Rectal smooth muscle tissue (tissue), 1 donor: ENCODE data around the gene EEFSEC.

Source experiments
- H3K27ac ChIP-seq: one replicate; pipeline ENCODE4 v1.7.0; 2013; ENCODE audit warnings: low read depth, low read length, inconsistent platforms
- H3K27me3 ChIP-seq: one replicate; pipeline ENCODE4 v1.7.0; 2013; ENCODE audit warnings: low read length; ENCODE audit not compliant: control insufficient read depth, insufficient read depth
- H3K36me3 ChIP-seq: one replicate; pipeline ENCODE4 v1.7.0; 2013; ENCODE audit warnings: low read length; ENCODE audit not compliant: control insufficient read depth, insufficient read depth
- H3K4me1 ChIP-seq: one replicate; pipeline ENCODE4 v1.7.0; 2013; ENCODE audit warnings: low read length; ENCODE audit not compliant: control insufficient read depth, insufficient read depth
- H3K4me3 ChIP-seq: one replicate; pipeline ENCODE4 v1.7.0; 2013; ENCODE audit warnings: low read length
- H3K9ac ChIP-seq: one replicate; pipeline ENCODE4 v1.7.0; 2013; ENCODE audit warnings: low read length

The EEFSEC gene

GRCh38 chr3:128309026-128309425 is 155.7 kb downstream of the EEFSEC start:
- H3K36me3 ChIP-seq = no peaks in the 10 kb centered on the region
- H3K9ac ChIP-seq = no peak overlapping the region
- H3K4me3 ChIP-seq = no peak overlapping the region
- no peaks in the 10 kb centered on the region for H3K27me3 ChIP-seq
- no peak overlapping the region for H3K27ac ChIP-seq
- H3K4me1 ChIP-seq = no peaks in the 10 kb centered on the region

- no peaks in the 10 kb centered on the region for H3K4me1 ChIP-seq
- no peaks in the 10 kb centered on the region for H3K27me3 ChIP-seq
- no peak overlapping the region for H3K27ac ChIP-seq
- H3K36me3 ChIP-seq = no peaks in the 10 kb centered on the region
- H3K4me3 ChIP-seq = no peak overlapping the region
- no peak overlapping the region for H3K9ac ChIP-seq
These were observed 157.2 kb downstream of the EEFSEC start for GRCh38 chr3:128310286-128311058.

- Histone ChIP-seq H3K36me3 (no peaks in the 10 kb centered on the region), H3K4me1 (peaks cover 2% of the 10 kb centered on the region), H3K4me3 (no peak overlapping the region), H3K27me3 (no peaks in the 10 kb centered on the region), H3K27ac (no peak overlapping the region), H3K9ac (no peak overlapping the region)
These were observed 158.2 kb downstream of the EEFSEC start for GRCh38 chr3:128311441-128311844.

DNA sequence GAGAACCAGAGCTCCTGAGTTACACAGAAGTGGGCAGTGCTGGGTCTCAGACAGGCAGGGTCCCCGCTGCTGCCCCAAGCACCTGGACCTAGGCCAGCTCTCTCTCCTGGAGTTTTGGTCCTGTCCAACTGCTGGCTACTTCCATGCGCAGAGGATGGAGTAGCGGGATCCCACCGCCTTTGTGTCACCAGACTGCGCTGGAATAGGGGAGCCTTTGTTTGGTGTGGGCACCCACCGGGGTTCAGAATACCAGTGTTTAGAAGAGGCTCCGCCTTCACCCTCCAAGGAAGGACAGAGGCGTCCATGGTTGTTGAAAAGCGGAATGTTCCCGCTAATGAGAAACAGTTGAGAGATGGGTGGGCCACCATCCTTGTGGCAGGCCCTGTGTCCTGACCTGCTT is 159.0 kb downstream of the EEFSEC start:
- H3K36me3 ChIP-seq = no peaks in the 10 kb centered on the region
- no peak overlapping the region for H3K27ac ChIP-seq
- no peaks in the 10 kb centered on the region for H3K27me3 ChIP-seq
- peaks cover 6% of the 10 kb centered on the region for H3K4me1 ChIP-seq
- H3K9ac ChIP-seq = no peak overlapping the region
- H3K4me3 ChIP-seq = no peak overlapping the region

- H3K36me3 ChIP-seq = no peaks in the 10 kb centered on the region
- peaks cover 6% of the 10 kb centered on the region for H3K4me1 ChIP-seq
- H3K4me3 ChIP-seq = no peak overlapping the region
- H3K27ac ChIP-seq = no peak overlapping the region
- H3K9ac ChIP-seq = no peak overlapping the region
- H3K27me3 ChIP-seq = no peaks in the 10 kb centered on the region
These were observed 159.9 kb downstream of the EEFSEC start for GRCh38 chr3:128313071-128313725.

GRCh38 chr3:128313935-128314334 is 160.7 kb downstream of the EEFSEC start:
- H3K9ac ChIP-seq = no peak overlapping the region
- no peaks in the 10 kb centered on the region for H3K27me3 ChIP-seq
- H3K4me3 ChIP-seq = no peak overlapping the region
- H3K36me3 ChIP-seq = no peaks in the 10 kb centered on the region
- peaks cover 6% of the 10 kb centered on the region for H3K4me1 ChIP-seq
- no peak overlapping the region for H3K27ac ChIP-seq

GRCh38 chr3:128315313-128315712 is 162.0 kb downstream of the EEFSEC start:
- no peak overlapping the region for H3K4me3 ChIP-seq
- H3K36me3 ChIP-seq = no peaks in the 10 kb centered on the region
- H3K27ac ChIP-seq = no peak overlapping the region
- peaks cover 6% of the 10 kb centered on the region for H3K4me1 ChIP-seq
- no peaks in the 10 kb centered on the region for H3K27me3 ChIP-seq
- no peak overlapping the region for H3K9ac ChIP-seq

- H3K4me1 ChIP-seq = peaks cover 6% of the 10 kb centered on the region
- H3K9ac ChIP-seq = no peak overlapping the region
- H3K27ac ChIP-seq = no peak overlapping the region
- no peaks in the 10 kb centered on the region for H3K27me3 ChIP-seq
- H3K36me3 ChIP-seq = no peaks in the 10 kb centered on the region
- no peak overlapping the region for H3K4me3 ChIP-seq
These were observed 163.2 kb downstream of the EEFSEC start for GRCh38 chr3:128316481-128316891.

DNA sequence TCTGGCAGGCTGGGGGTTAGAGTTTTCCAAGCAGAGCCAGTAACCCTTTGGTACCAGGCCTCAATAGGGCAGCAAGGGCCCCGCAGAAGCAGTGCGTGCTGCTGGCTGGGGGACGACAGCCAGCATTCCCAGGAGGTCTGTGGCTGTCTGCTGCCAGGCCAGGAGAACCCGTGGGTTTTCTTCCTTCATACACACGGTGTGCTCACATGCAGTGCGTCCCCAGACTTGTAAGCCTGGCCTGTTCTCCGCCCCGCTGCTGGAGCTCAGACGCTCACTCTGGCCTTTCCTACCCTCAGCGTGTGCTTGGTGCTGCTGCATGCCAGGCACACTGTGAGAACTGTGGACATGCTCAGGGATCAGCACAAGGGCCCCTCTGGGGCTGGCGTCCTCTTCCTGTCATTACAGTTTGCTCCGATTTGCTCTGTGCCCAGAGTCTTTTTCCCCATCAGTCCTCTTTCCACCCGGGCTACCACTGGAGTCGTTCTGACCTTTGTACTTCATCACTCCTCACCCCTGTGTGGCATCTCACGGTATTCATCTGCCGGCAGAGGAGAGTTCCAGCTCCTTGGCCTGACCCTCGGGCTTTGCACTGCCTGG is 163.9 kb downstream of the EEFSEC start:
- H3K4me1 ChIP-seq = peaks cover 6% of the 10 kb centered on the region
- H3K27ac ChIP-seq = no peak overlapping the region
- no peaks in the 10 kb centered on the region for H3K36me3 ChIP-seq
- no peaks in the 10 kb centered on the region for H3K27me3 ChIP-seq
- H3K4me3 ChIP-seq = no peak overlapping the region
- no peak overlapping the region for H3K9ac ChIP-seq

DNA sequence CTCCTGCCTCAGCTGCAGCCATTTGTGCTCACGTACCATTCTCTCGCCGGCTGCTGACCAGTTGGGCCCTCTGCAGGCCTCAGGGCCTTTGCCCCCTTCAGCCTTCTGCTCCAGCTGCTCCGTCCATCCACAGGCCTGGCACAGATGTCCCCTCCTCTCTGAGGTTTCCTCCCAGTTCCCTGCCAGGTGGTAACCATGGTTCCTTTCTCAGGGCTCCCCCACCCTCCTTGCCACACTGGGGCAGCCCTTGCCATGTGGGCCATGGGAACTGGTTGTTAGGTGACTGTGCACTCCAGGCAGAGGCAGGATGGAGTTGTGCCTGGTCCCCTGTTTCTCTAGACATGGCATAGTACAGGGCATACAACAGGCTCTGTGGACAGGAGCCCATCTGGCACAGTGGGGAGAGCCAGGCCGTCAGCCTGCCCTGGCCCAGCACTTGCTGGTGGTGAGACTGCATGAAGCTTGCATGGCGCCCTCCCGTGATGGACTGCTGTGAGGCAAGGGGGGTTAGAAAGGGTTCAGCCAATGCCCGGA is 164.5 kb downstream of the EEFSEC start:
- Histone ChIP-seq H3K4me1 (peaks cover 6% of the 10 kb centered on the region), H3K27me3 (no peaks in the 10 kb centered on the region), H3K9ac (no peak overlapping the region), H3K36me3 (no peaks in the 10 kb centered on the region), H3K4me3 (no peak overlapping the region), H3K27ac (no peak overlapping the region)

DNA sequence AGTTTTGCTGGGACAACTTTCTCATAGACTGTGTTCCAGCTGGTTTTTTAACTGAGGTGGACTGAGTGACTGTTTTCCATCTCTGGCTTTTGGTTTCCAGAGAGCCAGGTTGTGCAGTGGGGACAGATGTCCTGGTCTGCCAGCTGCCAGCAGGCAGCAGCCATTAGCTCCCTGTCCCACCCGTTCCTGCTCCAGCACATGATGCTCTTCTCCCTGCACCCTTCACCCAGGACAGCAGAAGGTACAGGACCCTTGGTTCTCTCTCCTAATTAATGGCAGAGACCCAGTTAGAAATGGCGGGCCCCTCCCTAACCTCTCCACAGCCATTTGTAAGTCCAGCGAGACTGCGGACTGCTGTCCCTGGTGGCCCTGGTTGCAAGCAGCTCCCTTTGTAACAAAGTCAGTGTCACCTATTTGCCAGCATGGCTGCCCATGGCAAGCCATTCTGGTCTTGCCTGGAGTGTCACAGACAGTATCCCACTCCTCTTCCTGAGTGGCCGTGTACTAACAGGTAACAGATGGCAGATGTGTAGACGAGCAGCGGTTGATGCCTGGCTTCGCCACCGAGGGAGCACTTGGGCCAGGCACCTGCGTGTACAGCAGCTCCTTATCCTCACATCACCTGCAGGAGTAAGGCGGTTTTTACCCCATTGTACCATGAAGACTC is 165.1 kb downstream of the EEFSEC start:
- no peaks in the 10 kb centered on the region for H3K36me3 ChIP-seq
- no peak overlapping the region for H3K27ac ChIP-seq

DNA sequence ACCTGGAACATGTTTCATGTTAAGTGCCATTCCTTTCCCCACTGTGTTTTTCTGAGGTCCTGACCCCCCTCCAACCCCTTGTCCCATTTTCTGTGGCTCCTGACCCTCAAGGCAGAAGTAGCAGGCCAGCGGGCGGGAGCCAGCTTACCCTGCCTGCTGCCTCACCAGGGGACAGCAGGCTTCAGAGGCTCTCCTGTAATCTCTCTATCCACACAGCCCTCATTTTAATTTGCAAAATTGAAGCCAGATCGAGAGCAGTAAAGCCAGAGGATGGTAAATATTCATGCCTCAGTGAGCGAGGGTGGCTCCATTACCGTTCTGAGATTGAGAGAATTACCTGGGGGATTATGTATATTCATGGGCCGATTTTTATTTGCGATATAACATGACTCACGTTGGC is 165.8 kb downstream of the EEFSEC start:
- H3K27me3 ChIP-seq = no peaks in the 10 kb centered on the region
- H3K4me3 ChIP-seq = no peak overlapping the region
- H3K27ac ChIP-seq = no peak overlapping the region
- H3K9ac ChIP-seq = no peak overlapping the region
- H3K4me1 ChIP-seq = peaks cover 6% of the 10 kb centered on the region
- H3K36me3 ChIP-seq = no peaks in the 10 kb centered on the region

More for the DNA sequence above, 165.1 kb downstream of the EEFSEC start:
- Histone ChIP-seq H3K4me3 (no peak overlapping the region), H3K27me3 (no peaks in the 10 kb centered on the region), H3K9ac (no peak overlapping the region), H3K4me1 (peaks cover 6% of the 10 kb centered on the region)
